ENCODE data around the gene PTDSS2. TPM values are rescaled to one million over a fixed set of nuclear protein-coding genes. Genes with fewer than 3 reads are reported as not detected.
"Not testable (repeated sequence)": the region's sequence is repeated elsewhere in the genome, so short reads cannot be mapped to it uniquely, and the experiment has no call there.

The PTDSS2 gene
- polyA plus RNA-seq, 3 donors = 9.3 to 18.3 (median 12.4) TPM

DNA sequence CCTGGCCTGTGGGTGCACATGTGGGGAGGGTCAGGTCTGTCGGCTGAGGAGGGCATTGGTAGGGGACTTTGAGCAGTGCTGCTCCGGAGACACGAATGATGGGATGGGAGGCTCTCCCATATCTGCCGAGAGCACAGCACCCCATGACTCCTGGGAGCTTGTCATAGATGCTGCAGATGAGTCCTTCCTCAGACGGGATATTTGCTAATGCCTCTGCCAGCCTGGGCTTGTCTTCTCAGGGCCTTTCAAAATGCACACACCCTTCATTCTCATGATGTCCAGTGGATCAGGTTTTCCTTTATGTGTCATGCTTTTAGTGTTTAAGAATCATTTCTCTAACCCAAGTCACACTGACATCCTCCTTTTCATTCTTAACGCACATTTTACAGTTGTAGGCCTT lies 65.1 kb downstream of the PTDSS2 start:
- no peak overlapping the region for H3K4me3 Mint-ChIP-seq

GRCh38 chr11:516400-516799 lies 66.3 kb downstream of the PTDSS2 start:
- Mint-ChIP-seq H3K27ac (no peak overlapping the region), H3K4me3 (no peak overlapping the region), H3K36me3 (peaks cover 12 to 35% of the 10 kb centered on the region in 2 donors), H3K27me3 (ENCODE audit: low read depth in 3 of 3) (peaks cover 0 to 5% (median 3%) of the 10 kb centered on the region in 3 donors), H3K9me3 (peaks cover 12 to 19% (median 14%) of the 10 kb centered on the region in 7 donors), H3K4me1 (peaks cover 30% of the 10 kb centered on the region)
- Histone ChIP-seq H3K36me3 (replicated peaks in 1 of 2; ENCODE audit: control insufficient read depth in 1 of 2, insufficient read depth in 2 of 2, low read length in 2 of 2) (no peaks in the 10 kb centered on the region), H3K4me2 (replicated peaks; ENCODE audit: extremely low read depth, low read length, poor library complexity, severe bottlenecking) (no peak overlapping the region), H2AFZ (ENCODE audit: insufficient read depth, low read depth, low read length, poor library complexity, severe bottlenecking) (no peak overlapping the region), H4K20me1 (ENCODE audit: insufficient read depth, low read length) (no peaks in the 10 kb centered on the region), H3K27me3 (ENCODE audit: control insufficient read depth in 2 of 2, insufficient read depth in 2 of 2, low read length in 2 of 2) (no peaks in the 10 kb centered on the region), H3K27ac (ENCODE audit: low read depth in 1 of 2, low read length in 2 of 2) (no peak overlapping the region), H3K9ac (ENCODE audit: insufficient read depth, low read length, poor library complexity, severe bottlenecking) (no peak overlapping the region), H3K4me1 (ENCODE audit: control insufficient read depth in 1 of 2, insufficient read depth in 2 of 2, low read length in 2 of 2) (peaks cover 25 to 27% of the 10 kb centered on the region in 2 donors), H3K79me2 (ENCODE audit: insufficient read depth, low read length) (no peaks in the 10 kb centered on the region), H3K9me3 (replicated peaks in 1 of 2; ENCODE audit: control insufficient read depth in 1 of 2, insufficient read depth in 1 of 2, low read length in 2 of 2) (peaks cover 5 to 16% of the 10 kb centered on the region in 2 donors), H3K4me3 (replicated peaks in 1 of 3; ENCODE audit: low read depth in 2 of 3, low read length in 3 of 3) (no peak overlapping the region)
- DNase-seq = no peak
- TF ChIP-seq CTCF (IDR thresholded peaks at IDR 0.05) = no peak
- intact Hi-C loops (cut with micrococcal nuclease) = no loop called here
- no CpG with 5 or more reads among the region's 4 CpGs for WGBS (ENCODE audit: insufficient coverage)

More for the DNA sequence above, 65.1 kb downstream of the PTDSS2 start:
- H3K36me3 ChIP-seq (replicated peaks in 1 of 2; ENCODE audit: control insufficient read depth in 1 of 2, insufficient read depth in 2 of 2, low read length in 2 of 2) = peaks cover 0 to 2% of the 10 kb centered on the region in 2 donors
- no peak overlapping the region for H2AFZ ChIP-seq (ENCODE audit: insufficient read depth, low read depth, low read length, poor library complexity, severe bottlenecking)
- Mint-ChIP-seq H3K36me3 (peaks cover 12 to 46% of the 10 kb centered on the region in 2 donors), H3K27ac (peak overlapping the region in 1 of 7 donors; percentile 68), H3K4me1 (peaks cover 30% of the 10 kb centered on the region), H3K9me3 (peaks cover 12 to 19% (median 13%) of the 10 kb centered on the region in 7 donors), H3K27me3 (ENCODE audit: low read depth in 3 of 3) (peaks cover 0 to 5% (median 3%) of the 10 kb centered on the region in 3 donors)
- H3K4me1 ChIP-seq (ENCODE audit: control insufficient read depth in 1 of 2, insufficient read depth in 2 of 2, low read length in 2 of 2) = peaks cover 25 to 27% of the 10 kb centered on the region in 2 donors
- peaks cover 5 to 16% of the 10 kb centered on the region in 2 donors for H3K9me3 ChIP-seq (replicated peaks in 1 of 2; ENCODE audit: control insufficient read depth in 1 of 2, insufficient read depth in 1 of 2, low read length in 2 of 2)
- no peaks in the 10 kb centered on the region for H4K20me1 ChIP-seq (ENCODE audit: insufficient read depth, low read length)
- TF ChIP-seq CTCF (IDR thresholded peaks at IDR 0.05) = no peak
- no peaks in the 10 kb centered on the region for H3K79me2 ChIP-seq (ENCODE audit: insufficient read depth, low read length)
- no peak overlapping the region for H3K4me3 ChIP-seq (replicated peaks in 1 of 3; ENCODE audit: low read depth in 2 of 3, low read length in 3 of 3)
- no peak overlapping the region for H3K4me2 ChIP-seq (replicated peaks; ENCODE audit: extremely low read depth, low read length, poor library complexity, severe bottlenecking)
- WGBS (ENCODE audit: insufficient coverage) = 76% methylated on average over 5 of the region's 6 CpGs
- intact Hi-C loops (cut with micrococcal nuclease) = no loop called here
- H3K27me3 ChIP-seq (ENCODE audit: control insufficient read depth in 2 of 2, insufficient read depth in 2 of 2, low read length in 2 of 2) = no peaks in the 10 kb centered on the region
- no peak for DNase-seq
- no peak overlapping the region for H3K27ac ChIP-seq (ENCODE audit: low read depth in 1 of 2, low read length in 2 of 2)
- no peak overlapping the region for H3K9ac ChIP-seq (ENCODE audit: insufficient read depth, low read length, poor library complexity, severe bottlenecking)

- H3K36me3 Mint-ChIP-seq = peaks cover 8 to 35% of the 10 kb centered on the region in 2 donors
- H3K4me3 Mint-ChIP-seq; H3K27me3 Mint-ChIP-seq (ENCODE audit: low read depth in 3 of 3); H2AFZ ChIP-seq (ENCODE audit: insufficient read depth, low read depth, low read length, poor library complexity, severe bottlenecking); intact Hi-C loops (cut with micrococcal nuclease); H4K20me1 ChIP-seq (ENCODE audit: insufficient read depth, low read length); H3K36me3 ChIP-seq (replicated peaks in 1 of 2; ENCODE audit: control insufficient read depth in 1 of 2, insufficient read depth in 2 of 2, low read length in 2 of 2); H3K27me3 ChIP-seq (ENCODE audit: control insufficient read depth in 2 of 2, insufficient read depth in 2 of 2, low read length in 2 of 2); H3K27ac ChIP-seq (ENCODE audit: low read depth in 1 of 2, low read length in 2 of 2); DNase-seq; H3K9ac ChIP-seq (ENCODE audit: insufficient read depth, low read length, poor library complexity, severe bottlenecking); H3K79me2 ChIP-seq (ENCODE audit: insufficient read depth, low read length); H3K4me3 ChIP-seq (replicated peaks in 1 of 3; ENCODE audit: low read depth in 2 of 3, low read length in 3 of 3); H3K4me2 ChIP-seq (replicated peaks; ENCODE audit: extremely low read depth, low read length, poor library complexity, severe bottlenecking): not testable (repeated sequence)
- WGBS (ENCODE audit: insufficient coverage) = 87% methylated on average over 32 of the region's 43 CpGs
- peaks cover 28% of the 10 kb centered on the region for H3K4me1 Mint-ChIP-seq
- H3K9me3 Mint-ChIP-seq = peaks cover 12 to 19% (median 14%) of the 10 kb centered on the region in 7 donors
- H3K27ac Mint-ChIP-seq = peak overlapping the region in 1 of 7 donors; percentile 76
- Histone ChIP-seq H3K9me3 (replicated peaks in 1 of 2; ENCODE audit: control insufficient read depth in 1 of 2, insufficient read depth in 1 of 2, low read length in 2 of 2) (peaks cover 5 to 16% of the 10 kb centered on the region in 2 donors), H3K4me1 (ENCODE audit: control insufficient read depth in 1 of 2, insufficient read depth in 2 of 2, low read length in 2 of 2) (peaks cover 25 to 27% of the 10 kb centered on the region in 2 donors)
These were observed 67.0 kb downstream of the PTDSS2 start for GRCh38 chr11:516918-517685.

All from CD14-positive monocyte (primary cell).